Thyroid gland (tissue), 4 donors: ENCODE data around the gene RIC8B.

Experiments used
- POLR2A ChIP-seq, 2 donors: fragments of 450-650 bp; IDR thresholded peaks; one replicate each; pipeline ENCODE4 v1.6.1; 2017; ENCODE audit warnings: antibody characterized with exemption in 2 of 2, mild to moderate bottlenecking in 2 of 2, moderate library complexity in 1 of 2
- TF ChIP-seq, protein P1 (sequence below), 6 experiments: fragments of 200-600 bp in 3 of 6; fragments of 450-650 bp in 3 of 6; sonication (generic) in 3 of 6; IDR thresholded peaks; one replicate each; pipeline ENCODE4 v1.5.1; 2016 to 2019; ENCODE audit warnings: antibody characterized with exemption in 6 of 6, mild to moderate bottlenecking in 2 of 6, inconsistent platforms in 1 of 6, moderate library complexity in 1 of 6

- TF ChIP-seq, protein P1, sequence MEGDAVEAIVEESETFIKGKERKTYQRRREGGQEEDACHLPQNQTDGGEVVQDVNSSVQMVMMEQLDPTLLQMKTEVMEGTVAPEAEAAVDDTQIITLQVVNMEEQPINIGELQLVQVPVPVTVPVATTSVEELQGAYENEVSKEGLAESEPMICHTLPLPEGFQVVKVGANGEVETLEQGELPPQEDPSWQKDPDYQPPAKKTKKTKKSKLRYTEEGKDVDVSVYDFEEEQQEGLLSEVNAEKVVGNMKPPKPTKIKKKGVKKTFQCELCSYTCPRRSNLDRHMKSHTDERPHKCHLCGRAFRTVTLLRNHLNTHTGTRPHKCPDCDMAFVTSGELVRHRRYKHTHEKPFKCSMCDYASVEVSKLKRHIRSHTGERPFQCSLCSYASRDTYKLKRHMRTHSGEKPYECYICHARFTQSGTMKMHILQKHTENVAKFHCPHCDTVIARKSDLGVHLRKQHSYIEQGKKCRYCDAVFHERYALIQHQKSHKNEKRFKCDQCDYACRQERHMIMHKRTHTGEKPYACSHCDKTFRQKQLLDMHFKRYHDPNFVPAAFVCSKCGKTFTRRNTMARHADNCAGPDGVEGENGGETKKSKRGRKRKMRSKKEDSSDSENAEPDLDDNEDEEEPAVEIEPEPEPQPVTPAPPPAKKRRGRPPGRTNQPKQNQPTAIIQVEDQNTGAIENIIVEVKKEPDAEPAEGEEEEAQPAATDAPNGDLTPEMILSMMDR (IDR thresholded peaks at IDR 0.05) = no peak
- TF ChIP-seq POLR2A (IDR thresholded peaks at IDR 0.05) = no peak
Observed at GRCh38 chr12:106913456-106913855, 139.0 kb downstream of the RIC8B start.
